Measurements from ENCODE around the gene KPNA3. TPM values are rescaled to one million over a fixed set of nuclear protein-coding genes. Genes with fewer than 3 reads are reported as not detected.

KPNA3 gene
- total RNA-seq, 1 donor = 26.8 TPM

DNA sequence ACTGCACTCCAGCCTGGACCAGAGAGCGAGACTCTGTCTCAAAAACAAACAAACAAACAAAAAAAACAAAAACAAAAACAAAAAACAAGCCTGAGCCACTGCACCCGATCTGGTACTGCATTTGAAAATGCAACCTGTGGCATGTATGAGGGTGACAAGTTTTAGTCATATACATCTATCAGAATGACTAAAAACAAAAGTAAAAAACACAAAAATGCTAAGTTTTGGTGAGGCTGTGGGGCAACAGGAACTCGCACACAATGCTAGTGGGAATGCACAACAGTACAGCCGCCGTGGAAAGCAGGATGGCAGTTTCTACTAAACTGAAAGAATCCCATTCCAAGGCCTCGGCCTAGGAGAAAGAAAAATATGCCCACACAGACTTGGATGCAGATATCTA lies 109.0 kb downstream of the KPNA3 start:
- no peaks in the 10 kb centered on the region for H3K4me1 ChIP-seq (ENCODE audit: insufficient read depth, low read length)
- no peaks in the 10 kb centered on the region for H3K27me3 ChIP-seq (ENCODE audit: insufficient read depth, low read length)
- no peaks in the 10 kb centered on the region for H3K9me3 ChIP-seq (ENCODE audit: low read depth, low read length)
- no peak overlapping the region for H3K4me3 ChIP-seq (ENCODE audit: low read length)

DNA sequence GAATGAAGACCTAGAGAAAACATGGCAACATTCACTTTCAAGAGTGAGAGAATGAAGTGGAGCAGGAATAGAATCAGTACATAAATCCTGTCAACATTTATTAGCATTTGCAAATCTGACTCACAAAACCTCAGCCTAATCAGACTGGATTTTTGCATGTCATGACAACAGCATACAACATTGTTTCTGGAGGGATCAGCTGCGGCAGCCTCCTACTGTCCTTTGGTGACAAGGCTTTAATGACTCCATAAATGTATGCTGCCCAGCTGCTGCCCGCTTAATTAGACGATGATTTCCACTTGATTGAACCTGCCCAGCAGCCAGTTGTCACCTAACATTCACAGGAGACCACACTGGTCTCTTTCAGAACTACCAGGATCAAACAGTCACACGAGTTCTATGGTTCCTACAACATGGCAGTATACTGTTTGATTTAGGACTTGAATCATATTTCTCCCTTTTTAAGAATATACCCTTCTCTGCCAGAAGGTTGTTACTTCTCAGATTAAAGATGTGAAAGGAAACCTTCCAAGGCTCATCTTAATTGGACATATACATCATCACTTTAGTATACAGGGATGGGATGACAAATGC lies 110.5 kb downstream of the KPNA3 start:
- no peaks in the 10 kb centered on the region for H3K4me1 ChIP-seq (ENCODE audit: insufficient read depth, low read length)
- H3K9me3 ChIP-seq (ENCODE audit: low read depth, low read length) = no peaks in the 10 kb centered on the region
- no peak overlapping the region for H3K4me3 ChIP-seq (ENCODE audit: low read length)
- no peaks in the 10 kb centered on the region for H3K27me3 ChIP-seq (ENCODE audit: insufficient read depth, low read length)

DNA sequence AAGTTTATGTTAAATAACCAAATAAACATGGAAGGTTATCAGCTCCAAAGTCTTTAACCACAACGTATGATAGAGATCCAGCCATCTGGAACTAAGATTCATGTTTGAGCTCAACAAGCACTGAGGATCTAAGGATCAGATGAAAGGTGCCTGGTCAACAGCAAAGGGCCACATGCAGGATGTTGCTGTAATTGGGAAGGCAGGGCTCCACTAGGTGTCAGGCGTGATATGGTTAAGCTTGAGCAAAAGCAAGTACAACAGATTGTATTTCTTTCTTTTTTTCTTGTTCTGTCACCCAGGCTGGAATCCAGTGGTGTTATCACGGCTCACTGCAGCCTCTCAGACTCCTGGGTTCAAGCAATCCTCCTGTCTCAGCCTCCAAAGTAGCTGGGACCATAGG lies 113.2 kb downstream of the KPNA3 start:
- Histone ChIP-seq H3K9me3 (ENCODE audit: low read depth, low read length) (no peaks in the 10 kb centered on the region), H3K4me1 (ENCODE audit: insufficient read depth, low read length) (no peaks in the 10 kb centered on the region), H3K27me3 (ENCODE audit: insufficient read depth, low read length) (no peaks in the 10 kb centered on the region), H3K4me3 (ENCODE audit: low read length) (no peak overlapping the region)

- Histone ChIP-seq H3K4me3 (ENCODE audit: low read length) (no peak overlapping the region), H3K27me3 (ENCODE audit: insufficient read depth, low read length) (no peaks in the 10 kb centered on the region), H3K9me3 (ENCODE audit: low read depth, low read length) (no peaks in the 10 kb centered on the region), H3K4me1 (ENCODE audit: insufficient read depth, low read length) (no peaks in the 10 kb centered on the region)
Observed at GRCh38 chr13:49678191-49678914, 114.1 kb downstream of the KPNA3 start.

- H3K27me3 ChIP-seq (ENCODE audit: insufficient read depth, low read length) = no peaks in the 10 kb centered on the region
- H3K9me3 ChIP-seq (ENCODE audit: low read depth, low read length) = no peaks in the 10 kb centered on the region
- H3K4me1 ChIP-seq (ENCODE audit: insufficient read depth, low read length) = no peaks in the 10 kb centered on the region
- no peak overlapping the region for H3K4me3 ChIP-seq (ENCODE audit: low read length)
Observed at GRCh38 chr13:49676581-49677298, 115.7 kb downstream of the KPNA3 start.

DNA sequence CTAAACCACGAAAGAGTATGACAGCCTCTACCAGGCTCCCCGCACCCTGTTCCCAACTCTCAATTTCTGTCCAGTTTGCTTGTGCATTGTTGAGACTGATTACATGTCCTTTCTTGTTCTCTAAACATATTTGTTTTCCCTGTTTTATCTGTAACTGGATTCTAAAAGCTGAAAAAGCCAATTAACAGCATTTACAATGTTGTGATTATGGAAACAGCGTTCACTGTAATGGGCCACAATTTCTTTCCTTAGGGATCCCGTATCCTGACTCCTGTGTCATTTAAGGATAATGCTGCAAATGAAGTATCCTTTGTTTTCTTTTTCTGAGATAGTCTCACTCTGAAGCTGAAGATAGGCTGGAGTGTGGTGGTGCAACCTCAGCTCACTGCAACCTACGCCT lies 121.7 kb downstream of the KPNA3 start:
- H3K9me3 ChIP-seq (ENCODE audit: low read depth, low read length) = no peaks in the 10 kb centered on the region
- H3K27me3 ChIP-seq (ENCODE audit: insufficient read depth, low read length) = no peaks in the 10 kb centered on the region
- no peak overlapping the region for H3K4me3 ChIP-seq (ENCODE audit: low read length)
- H3K4me1 ChIP-seq (ENCODE audit: insufficient read depth, low read length) = no peaks in the 10 kb centered on the region

DNA sequence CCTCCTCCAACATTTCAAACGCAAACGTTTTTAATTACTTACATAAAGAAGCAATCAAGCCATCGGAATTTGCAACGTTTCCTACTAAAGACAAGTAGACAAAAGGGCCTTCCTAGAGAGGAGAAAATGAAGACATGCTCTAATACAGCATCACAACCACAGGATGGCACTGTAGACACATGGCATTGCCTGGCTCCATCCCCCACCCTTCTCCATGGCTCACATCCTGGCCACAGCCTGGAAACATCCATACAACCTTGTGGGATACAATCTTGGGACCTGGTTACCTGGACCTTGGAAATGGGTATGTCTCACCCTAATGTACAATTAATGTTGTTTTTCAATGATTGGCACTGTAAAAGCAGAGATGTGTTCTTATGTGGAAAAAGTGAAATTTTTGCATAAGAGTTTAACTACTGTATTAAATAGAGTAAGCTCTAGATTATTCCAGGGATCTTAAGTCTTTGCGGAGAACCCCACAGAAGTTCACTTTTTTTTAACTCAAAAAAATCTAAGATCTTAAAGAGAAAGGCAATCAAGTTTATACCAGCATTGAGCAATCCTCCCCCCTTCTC lies 122.7 kb downstream of the KPNA3 start:
- Histone ChIP-seq H3K4me1 (ENCODE audit: insufficient read depth, low read length) (no peaks in the 10 kb centered on the region), H3K27me3 (ENCODE audit: insufficient read depth, low read length) (no peaks in the 10 kb centered on the region), H3K9me3 (ENCODE audit: low read depth, low read length) (no peaks in the 10 kb centered on the region), H3K4me3 (ENCODE audit: low read length) (no peak overlapping the region)

DNA sequence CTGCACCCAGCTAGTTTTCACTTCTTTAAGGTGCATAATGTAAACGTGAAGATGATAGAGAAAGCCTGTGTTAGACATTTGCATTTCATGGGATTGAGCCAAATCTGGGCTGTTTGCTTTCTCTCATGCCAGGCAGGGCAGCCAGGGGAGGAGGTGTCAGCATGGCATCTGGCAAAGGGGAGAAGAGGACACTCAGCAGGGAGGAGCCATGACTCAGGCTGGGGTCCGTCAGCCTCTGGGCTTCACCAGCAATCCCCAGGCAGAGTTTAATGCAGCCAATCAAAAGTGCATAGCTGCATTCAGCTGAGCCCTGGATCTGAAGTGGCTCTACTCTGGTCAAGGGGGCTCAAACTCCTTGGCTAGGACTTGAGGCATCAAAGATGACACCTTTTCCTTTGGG lies 124.7 kb downstream of the KPNA3 start:
- H3K9me3 ChIP-seq (ENCODE audit: low read depth, low read length) = no peaks in the 10 kb centered on the region
- no peaks in the 10 kb centered on the region for H3K4me1 ChIP-seq (ENCODE audit: insufficient read depth, low read length)
- no peak overlapping the region for H3K4me3 ChIP-seq (ENCODE audit: low read length)
- H3K27me3 ChIP-seq (ENCODE audit: insufficient read depth, low read length) = no peaks in the 10 kb centered on the region

- no peaks in the 10 kb centered on the region for H3K9me3 ChIP-seq (ENCODE audit: low read depth, low read length)
- no peaks in the 10 kb centered on the region for H3K27me3 ChIP-seq (ENCODE audit: insufficient read depth, low read length)
- no peaks in the 10 kb centered on the region for H3K4me1 ChIP-seq (ENCODE audit: insufficient read depth, low read length)
- H3K4me3 ChIP-seq (ENCODE audit: low read length) = no peak overlapping the region
Observed at GRCh38 chr13:49664606-49665005, 127.9 kb downstream of the KPNA3 start.

- no peaks in the 10 kb centered on the region for H3K27me3 ChIP-seq (ENCODE audit: insufficient read depth, low read length)
- no peaks in the 10 kb centered on the region for H3K9me3 ChIP-seq (ENCODE audit: low read depth, low read length)
- no peaks in the 10 kb centered on the region for H3K4me1 ChIP-seq (ENCODE audit: insufficient read depth, low read length)
- H3K4me3 ChIP-seq (ENCODE audit: low read length) = no peak overlapping the region
Observed at GRCh38 chr13:49657241-49657641, 135.2 kb downstream of the KPNA3 start.

DNA sequence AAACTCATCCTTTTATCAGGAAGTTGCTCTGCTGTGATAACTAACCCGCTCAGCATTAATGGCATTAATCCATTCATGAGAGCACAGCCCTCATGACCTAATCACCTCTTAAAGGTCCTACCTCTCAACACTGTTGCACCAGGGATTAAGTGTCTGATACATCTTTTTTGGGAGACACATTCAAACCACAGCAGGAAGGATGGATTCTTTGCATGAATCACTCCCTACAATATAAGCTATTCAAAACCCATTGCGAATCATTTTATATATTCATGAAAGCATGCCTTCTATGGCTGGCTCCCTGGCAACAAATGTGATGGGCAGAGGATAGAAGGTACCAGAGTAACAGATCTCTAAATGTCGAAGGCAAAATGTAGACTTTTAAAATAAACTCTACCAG lies 136.6 kb downstream of the KPNA3 start:
- no peaks in the 10 kb centered on the region for H3K4me1 ChIP-seq (ENCODE audit: insufficient read depth, low read length)
- no peaks in the 10 kb centered on the region for H3K27me3 ChIP-seq (ENCODE audit: insufficient read depth, low read length)
- no peak overlapping the region for H3K4me3 ChIP-seq (ENCODE audit: low read length)
- H3K9me3 ChIP-seq (ENCODE audit: low read depth, low read length) = no peaks in the 10 kb centered on the region

- Histone ChIP-seq H3K9me3 (ENCODE audit: low read depth, low read length) (no peaks in the 10 kb centered on the region), H3K27me3 (ENCODE audit: insufficient read depth, low read length) (no peaks in the 10 kb centered on the region), H3K4me1 (ENCODE audit: insufficient read depth, low read length) (no peaks in the 10 kb centered on the region), H3K4me3 (ENCODE audit: low read length) (no peak overlapping the region)
Observed at GRCh38 chr13:49654011-49654410, 138.5 kb downstream of the KPNA3 start.

GRCh38 chr13:49653478-49653877 lies 139.0 kb downstream of the KPNA3 start:
- H3K9me3 ChIP-seq (ENCODE audit: low read depth, low read length) = no peaks in the 10 kb centered on the region
- no peak overlapping the region for H3K4me3 ChIP-seq (ENCODE audit: low read length)
- no peaks in the 10 kb centered on the region for H3K4me1 ChIP-seq (ENCODE audit: insufficient read depth, low read length)
- no peaks in the 10 kb centered on the region for H3K27me3 ChIP-seq (ENCODE audit: insufficient read depth, low read length)

DNA sequence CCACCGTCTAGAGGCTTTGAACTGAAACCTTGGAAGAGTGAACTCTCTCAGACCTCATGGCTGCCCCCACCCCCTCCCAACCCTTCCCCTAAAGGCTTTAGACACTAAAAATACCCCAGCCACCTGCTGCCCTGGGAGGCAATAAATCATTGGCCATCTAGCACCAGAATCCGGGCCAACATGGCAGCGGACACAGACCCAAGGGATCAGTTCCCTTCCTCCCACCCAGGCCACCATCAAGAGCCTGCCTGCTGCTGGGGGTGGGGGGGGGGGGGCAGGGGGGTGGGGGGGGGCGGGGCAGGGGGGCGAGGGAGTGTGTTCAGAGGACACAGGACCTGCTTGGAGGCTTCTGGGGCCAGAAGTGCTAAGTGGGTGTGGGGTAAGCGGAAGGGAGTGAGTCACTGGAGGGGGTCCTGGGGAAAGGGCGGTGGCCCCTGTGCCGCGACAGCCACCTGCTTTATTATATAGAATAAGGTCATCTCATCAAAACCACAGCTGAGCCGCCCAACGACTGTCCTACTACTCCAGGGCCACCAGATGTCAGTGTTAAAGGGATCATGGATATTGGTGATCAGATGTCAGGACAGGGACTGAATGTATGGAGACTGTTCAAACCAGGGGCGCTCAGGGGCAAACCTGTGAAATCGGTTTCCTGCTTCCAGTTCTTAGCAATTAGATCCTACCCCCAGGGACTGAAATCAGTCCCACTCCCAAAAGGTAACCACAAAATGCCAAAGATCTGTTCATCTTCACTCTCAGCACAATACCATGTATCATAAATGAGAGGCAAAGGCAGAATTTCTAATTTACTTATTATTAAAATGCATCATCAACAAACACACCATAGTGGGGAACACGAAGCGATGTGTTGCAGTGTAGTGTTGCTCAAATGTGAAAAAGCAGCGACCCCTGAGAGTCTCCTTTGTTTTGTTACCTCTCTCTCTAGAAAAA lies 139.9 kb downstream of the KPNA3 start:
- no peaks in the 10 kb centered on the region for H3K27me3 ChIP-seq (ENCODE audit: insufficient read depth, low read length)
- no peaks in the 10 kb centered on the region for H3K4me1 ChIP-seq (ENCODE audit: insufficient read depth, low read length)
- H3K9me3 ChIP-seq (ENCODE audit: low read depth, low read length) = no peaks in the 10 kb centered on the region
- H3K4me3 ChIP-seq (ENCODE audit: low read length) = no peak overlapping the region

Data from mononuclear cell (primary cell).